ENCODE measurements around the gene CDK16.

CDK16 gene

GRCh38 chrX:47171996-47172395, 46.5 kb upstream of the CDK16 start:
- H3K27me3 ChIP-seq (ENCODE audit: insufficient read depth, low read depth): no peaks in the 10 kb centered on the region
- H4K20me1 ChIP-seq (ENCODE audit: insufficient read depth): no peaks in the 10 kb centered on the region
- H3K27ac ChIP-seq: no peak overlapping the region
- peaks cover 8% of the 10 kb centered on the region; the same call in 1 of the 2 replicates for H3K79me2 ChIP-seq (ENCODE audit: insufficient read depth, low read depth)
- H3K36me3 ChIP-seq (ENCODE audit: insufficient read depth): no peaks in the 10 kb centered on the region; the same call in 1 of the 2 replicates
- H3K9ac ChIP-seq: no peak overlapping the region
- no peaks in the 10 kb centered on the region for H3K4me1 ChIP-seq (ENCODE audit: low read depth, poor library complexity, severe bottlenecking)
- no peak overlapping the region for H2AFZ ChIP-seq (ENCODE audit: low read depth)
- no peak overlapping the region for H3K4me3 ChIP-seq (IDR thresholded peaks at IDR 0.05; ENCODE audit: insufficient read depth, low read depth, low read length)
- TF ChIP-seq, protein P1, sequence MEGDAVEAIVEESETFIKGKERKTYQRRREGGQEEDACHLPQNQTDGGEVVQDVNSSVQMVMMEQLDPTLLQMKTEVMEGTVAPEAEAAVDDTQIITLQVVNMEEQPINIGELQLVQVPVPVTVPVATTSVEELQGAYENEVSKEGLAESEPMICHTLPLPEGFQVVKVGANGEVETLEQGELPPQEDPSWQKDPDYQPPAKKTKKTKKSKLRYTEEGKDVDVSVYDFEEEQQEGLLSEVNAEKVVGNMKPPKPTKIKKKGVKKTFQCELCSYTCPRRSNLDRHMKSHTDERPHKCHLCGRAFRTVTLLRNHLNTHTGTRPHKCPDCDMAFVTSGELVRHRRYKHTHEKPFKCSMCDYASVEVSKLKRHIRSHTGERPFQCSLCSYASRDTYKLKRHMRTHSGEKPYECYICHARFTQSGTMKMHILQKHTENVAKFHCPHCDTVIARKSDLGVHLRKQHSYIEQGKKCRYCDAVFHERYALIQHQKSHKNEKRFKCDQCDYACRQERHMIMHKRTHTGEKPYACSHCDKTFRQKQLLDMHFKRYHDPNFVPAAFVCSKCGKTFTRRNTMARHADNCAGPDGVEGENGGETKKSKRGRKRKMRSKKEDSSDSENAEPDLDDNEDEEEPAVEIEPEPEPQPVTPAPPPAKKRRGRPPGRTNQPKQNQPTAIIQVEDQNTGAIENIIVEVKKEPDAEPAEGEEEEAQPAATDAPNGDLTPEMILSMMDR (conservative IDR thresholded peaks at IDR 0.05; ENCODE audit: low read depth, low read length): no peak
- H3K4me2 ChIP-seq: no peak overlapping the region

GRCh38 chrX:47172549-47172948, 45.9 kb upstream of the CDK16 start:
- H3K36me3 ChIP-seq (ENCODE audit: insufficient read depth): no peaks in the 10 kb centered on the region; the same call in 1 of the 2 replicates

DNA sequence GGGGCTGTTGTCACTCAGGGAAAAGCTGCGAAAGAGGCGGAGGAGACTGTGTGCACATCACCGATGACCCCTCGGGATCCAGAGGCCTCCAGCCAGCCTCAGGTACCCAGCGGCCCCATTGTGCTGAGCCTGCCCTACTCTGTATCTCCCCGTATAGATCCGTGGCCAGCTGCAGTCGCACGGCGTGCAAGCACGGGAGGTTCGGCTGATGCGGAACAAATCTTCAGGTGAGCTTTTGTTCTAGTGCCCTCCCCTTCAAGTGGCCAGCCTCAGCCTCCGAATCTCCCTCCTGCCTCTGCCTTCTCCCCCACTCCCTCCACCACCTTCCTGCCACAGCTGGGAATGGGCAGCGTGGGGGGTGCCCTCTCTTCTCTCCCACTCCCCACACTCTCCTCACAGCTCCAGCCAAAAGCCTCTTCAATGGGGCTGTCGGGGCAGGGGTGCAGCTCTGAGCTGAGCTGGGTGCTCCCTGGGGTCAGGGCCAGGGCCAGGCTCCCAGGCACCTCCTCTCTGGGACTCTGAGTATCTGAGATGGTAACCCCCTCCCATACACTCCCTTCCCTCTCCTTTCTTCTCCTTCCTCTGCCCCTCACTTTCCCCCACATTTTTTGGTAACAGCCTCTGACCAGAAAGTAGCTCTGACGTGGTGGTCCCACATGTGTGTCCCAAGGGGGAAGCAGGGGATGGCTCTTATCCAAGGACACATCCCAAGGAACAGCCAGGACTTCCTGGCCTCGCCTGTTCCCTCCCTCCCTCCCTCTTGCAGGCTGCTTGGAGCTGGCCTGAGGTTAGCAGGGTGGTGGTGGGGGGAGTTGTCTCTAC, 45.3 kb upstream of the CDK16 start:
- TF ChIP-seq, protein P1 (conservative IDR thresholded peaks at IDR 0.05; ENCODE audit: low read depth, low read length): no peak
- H3K27me3 ChIP-seq (ENCODE audit: insufficient read depth, low read depth): no peaks in the 10 kb centered on the region
- H3K79me2 ChIP-seq (ENCODE audit: insufficient read depth, low read depth): 0 out of 2 replicates have a peak, but pooled peaks cover under 1% of the 10 kb centered on the region
- no peaks in the 10 kb centered on the region for H3K4me1 ChIP-seq (ENCODE audit: low read depth, poor library complexity, severe bottlenecking)
- no peaks in the 10 kb centered on the region; the same call in 1 of the 2 replicates for H3K36me3 ChIP-seq (ENCODE audit: insufficient read depth)
- H3K27ac ChIP-seq: no peak overlapping the region
- no peaks in the 10 kb centered on the region for H4K20me1 ChIP-seq (ENCODE audit: insufficient read depth)
- H2AFZ ChIP-seq (ENCODE audit: low read depth): no peak overlapping the region
- no peak overlapping the region for H3K9ac ChIP-seq
- H3K4me3 ChIP-seq (IDR thresholded peaks at IDR 0.05; ENCODE audit: insufficient read depth, low read depth, low read length): no peak overlapping the region
- H3K4me2 ChIP-seq: no peak overlapping the region

More at GRCh38 chrX:47172549-47172948, 45.9 kb upstream of the CDK16 start:
- no peak overlapping the region for H3K4me3 ChIP-seq (IDR thresholded peaks at IDR 0.05; ENCODE audit: insufficient read depth, low read depth, low read length)
- no peak overlapping the region for H3K27ac ChIP-seq
- H3K4me2 ChIP-seq: no peak overlapping the region
- no peaks in the 10 kb centered on the region for H3K27me3 ChIP-seq (ENCODE audit: insufficient read depth, low read depth)
- H3K4me1 ChIP-seq (ENCODE audit: low read depth, poor library complexity, severe bottlenecking): no peaks in the 10 kb centered on the region
- peaks cover 7% of the 10 kb centered on the region; the same call in 1 of the 2 replicates for H3K79me2 ChIP-seq (ENCODE audit: insufficient read depth, low read depth)
- no peak overlapping the region for H3K9ac ChIP-seq
- no peaks in the 10 kb centered on the region for H4K20me1 ChIP-seq (ENCODE audit: insufficient read depth)
- TF ChIP-seq, protein P1 (conservative IDR thresholded peaks at IDR 0.05; ENCODE audit: low read depth, low read length): no peak
- H2AFZ ChIP-seq (ENCODE audit: low read depth): no peak overlapping the region

DNA sequence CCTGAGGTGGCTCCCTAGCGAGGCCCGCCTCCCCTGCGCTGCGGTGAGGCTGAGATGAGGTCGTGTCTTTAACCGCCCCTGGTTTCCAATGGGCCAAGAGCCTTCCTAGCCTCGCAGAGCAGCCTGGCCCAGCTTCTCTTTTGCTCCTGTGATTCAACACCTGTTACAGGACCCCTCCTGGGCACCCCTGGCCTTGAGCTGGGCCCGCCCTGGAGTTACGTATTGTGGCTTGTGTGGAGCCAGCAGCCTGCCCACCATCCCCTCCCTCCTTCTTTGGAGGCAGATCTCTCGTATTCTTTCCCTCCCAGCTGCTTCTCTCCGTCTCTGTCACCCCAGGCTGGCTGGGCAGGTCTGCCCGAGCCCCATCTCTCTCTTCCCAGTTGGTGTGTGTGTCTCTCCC, 44.1 kb upstream of the CDK16 start:
- Histone ChIP-seq H3K9ac (no peak overlapping the region), H3K4me2 (no peak overlapping the region), H3K4me1 (ENCODE audit: low read depth, poor library complexity, severe bottlenecking) (no peaks in the 10 kb centered on the region), H4K20me1 (ENCODE audit: insufficient read depth) (no peaks in the 10 kb centered on the region), H3K4me3 (IDR thresholded peaks at IDR 0.05; ENCODE audit: insufficient read depth, low read depth, low read length) (no peak overlapping the region), H3K79me2 (ENCODE audit: insufficient read depth, low read depth) (no peaks in the 10 kb centered on the region), H3K27me3 (ENCODE audit: insufficient read depth, low read depth) (no peaks in the 10 kb centered on the region), H2AFZ (ENCODE audit: low read depth) (no peak overlapping the region), H3K36me3 (ENCODE audit: insufficient read depth) (no peaks in the 10 kb centered on the region; the same call in 1 of the 2 replicates), H3K27ac (no peak overlapping the region)
- TF ChIP-seq, protein P1 (conservative IDR thresholded peaks at IDR 0.05; ENCODE audit: low read depth, low read length): no peak
